ENCODE results near the gene SH3RF3. TPM values are rescaled to one million over a fixed set of nuclear protein-coding genes. Genes with fewer than 3 reads are reported as not detected.

The SH3RF3 gene
- polyA plus RNA-seq, 1 donor (not counting 4 experiments of a cell fraction or from before 2014, with no cell fraction given) = 0.08 TPM

GRCh38 chr2:109226622-109227021, 97.6 kb downstream of the SH3RF3 start:
- TF ChIP-seq EZH2 (IDR thresholded peaks at IDR 0.05; ENCODE audit: low read length) (no peak), CTCF (optimal IDR thresholded peaks at IDR 0.05 in 1 of 3, IDR thresholded peaks at IDR 0.05 in 1 of 3, conservative IDR thresholded peaks at IDR 0.05 in 1 of 3; ENCODE audit: extremely low read depth in 1 of 3, insufficient read depth in 2 of 3, low read length in 3 of 3) (no peak)
- Histone ChIP-seq H3K79me2 (ENCODE audit: control insufficient read depth, insufficient read depth, low read length) (no peaks in the 10 kb centered on the region), H3K36me3 (ENCODE audit: control insufficient read depth in 2 of 2, extremely low read depth in 1 of 2, insufficient read depth in 2 of 2, low read length in 2 of 2) (no peaks in the 10 kb centered on the region), H3K9me1 (ENCODE audit: control insufficient read depth, extremely low read depth, insufficient read depth, low read length) (no peaks in the 10 kb centered on the region), H3K27ac (ENCODE audit: control insufficient read depth, insufficient read depth, low read length) (no peak overlapping the region), H3K9me3 (ENCODE audit: control insufficient read depth, low read depth, low read length) (no peaks in the 10 kb centered on the region), H2AFZ (ENCODE audit: control insufficient read depth, low read length) (no peak overlapping the region), H3K4me1 (ENCODE audit: control insufficient read depth, extremely low read depth, insufficient read depth, low read length) (peaks cover 3% of the 10 kb centered on the region), H3K9ac (ENCODE audit: control insufficient read depth, extremely low read depth, insufficient read depth, low read length) (no peak overlapping the region), H3K4me2 (ENCODE audit: control insufficient read depth, extremely low read depth, insufficient read depth, low read depth, low read length) (no peak overlapping the region), H3K27me3 (ENCODE audit: control insufficient read depth, extremely low read depth, insufficient read depth, low read length) (peaks cover 51% of the 10 kb centered on the region), H4K20me1 (ENCODE audit: control insufficient read depth, extremely low read depth, insufficient read depth, low read length) (no peaks in the 10 kb centered on the region), H3K4me3 (ENCODE audit: control insufficient read depth in 2 of 3, extremely low read depth in 1 of 3, insufficient read depth in 2 of 3, low read depth in 1 of 3, low read length in 3 of 3) (no peak overlapping the region)
- DNase-seq (ENCODE audit: low read depth, low spot score) = no peak
- FAIRE-seq = no peak
- dilution Hi-C loops (cut with MboI; ENCODE audit: extremely low pct_ligation_motif_present, low sequenced_read_pairs) = no loop called here

GRCh38 chr2:109229094-109229675, 100.2 kb downstream of the SH3RF3 start:
- H3K9ac ChIP-seq (ENCODE audit: control insufficient read depth, extremely low read depth, insufficient read depth, low read length) = no peak overlapping the region
- no peak for TF ChIP-seq EZH2 (IDR thresholded peaks at IDR 0.05; ENCODE audit: low read length)
- TF ChIP-seq CTCF (optimal IDR thresholded peaks at IDR 0.05 in 1 of 3, IDR thresholded peaks at IDR 0.05 in 1 of 3, conservative IDR thresholded peaks at IDR 0.05 in 1 of 3; ENCODE audit: extremely low read depth in 1 of 3, insufficient read depth in 2 of 3, low read length in 3 of 3) = no peak
- no peaks in the 10 kb centered on the region for H3K79me2 ChIP-seq (ENCODE audit: control insufficient read depth, insufficient read depth, low read length)
- H2AFZ ChIP-seq (ENCODE audit: control insufficient read depth, low read length) = no peak overlapping the region
- H3K27me3 ChIP-seq (ENCODE audit: control insufficient read depth, extremely low read depth, insufficient read depth, low read length) = peaks cover 49% of the 10 kb centered on the region
- no peak for DNase-seq (ENCODE audit: low read depth, low spot score)
- dilution Hi-C loops (cut with MboI; ENCODE audit: extremely low pct_ligation_motif_present, low sequenced_read_pairs) = no loop called here
- FAIRE-seq = no peak
- H4K20me1 ChIP-seq (ENCODE audit: control insufficient read depth, extremely low read depth, insufficient read depth, low read length) = no peaks in the 10 kb centered on the region
- H3K4me1 ChIP-seq (ENCODE audit: control insufficient read depth, extremely low read depth, insufficient read depth, low read length) = peaks cover 3% of the 10 kb centered on the region
- no peak overlapping the region for H3K4me3 ChIP-seq (ENCODE audit: control insufficient read depth in 2 of 3, extremely low read depth in 1 of 3, insufficient read depth in 2 of 3, low read depth in 1 of 3, low read length in 3 of 3)
- no peaks in the 10 kb centered on the region for H3K36me3 ChIP-seq (ENCODE audit: control insufficient read depth in 2 of 2, extremely low read depth in 1 of 2, insufficient read depth in 2 of 2, low read length in 2 of 2)
- H3K27ac ChIP-seq (ENCODE audit: control insufficient read depth, insufficient read depth, low read length) = no peak overlapping the region
- H3K4me2 ChIP-seq (ENCODE audit: control insufficient read depth, extremely low read depth, insufficient read depth, low read depth, low read length) = no peak overlapping the region
- H3K9me1 ChIP-seq (ENCODE audit: control insufficient read depth, extremely low read depth, insufficient read depth, low read length) = no peaks in the 10 kb centered on the region
- no peaks in the 10 kb centered on the region for H3K9me3 ChIP-seq (ENCODE audit: control insufficient read depth, low read depth, low read length)

All from keratinocyte (primary cell).